K562 (cell line): ENCODE results near the gene FILIP1L. TPM values are rescaled to one million over a fixed set of nuclear protein-coding genes. Genes with fewer than 3 reads are reported as not detected.

ENCODE experiments used
- ATAC-seq: fragments of 200-7000 bp; cut with Tn5 transposase; 3 replicates; pipeline ENCODE4 v1.9.1; 2020; ENCODE audit warnings: moderate library complexity
- BruUV-seq: library from RNA; stranded (reverse); fragments of 400-500 nt; replicated peaks from 2 replicates; lab custom pipeline; 2021; lab: Mats Ljungman, UMichigan
- CTCF ChIA-PET: fragments of 300-600 bp; formaldehyde crosslinking; extraction: SDS; loops from one replicate; lab custom pipeline; 2021; ENCODE audit warnings: low intra/inter-chr PET ratio; lab: Yijun Ruan, JAX
- POLR2A ChIA-PET: fragments of 300-600, 350-650 bp; sonication (Branson Sonifier 250); formaldehyde crosslinking; extraction: SDS; loops from one replicate; lab custom pipeline; 2021; ENCODE audit warnings: antibody characterized with exemption, inconsistent platforms; lab: Yijun Ruan, JAX
- DNase-seq, 4 experiments: peaks; one replicate each; pipeline versions ENCODE4 v3.0.0 to v3.0.0-alpha.2; 2011 to 2018; ENCODE audit warnings: low spot score in 3 of 4, mixed read lengths in 3 of 4; ENCODE audit errors: extremely low read depth in 1 of 4
- FAIRE-seq: peaks from 2 replicates; lab custom pipeline; 2011; peaks lifted over from hg19 to GRCh38; lab: Jason Lieb, UNC
- H2AFZ ChIP-seq: 2 replicates; pipeline ENCODE4 v1.6.0; 2011; ENCODE audit warnings: low read depth, low read length, control low read depth, inconsistent platforms
- H3K27ac ChIP-seq: fragments of 200-600 bp; 3 replicates; pipeline ENCODE4 v1.8.0; 2011; ENCODE audit warnings: low read depth, mild to moderate bottlenecking, control low read depth, inconsistent platforms, low read length, moderate library complexity, mixed read lengths; ENCODE audit errors: extremely low read depth
- H3K27me3 ChIP-seq, 2 experiments: fragments of 300-600 bp in 1 of 2; 2 replicates in 1 of 2; 3 replicates in 1 of 2; pipeline versions ENCODE4 v1.6.0 to v1.8.0; 2011; ENCODE audit warnings: inconsistent platforms in 2 of 2, low read length in 2 of 2, mild to moderate bottlenecking in 1 of 2, mixed read lengths in 1 of 2, moderate library complexity in 1 of 2; ENCODE audit not compliant: control insufficient read depth in 2 of 2, insufficient read depth in 2 of 2
- H3K36me3 ChIP-seq: fragments of 300-600 bp; 3 replicates; pipeline ENCODE4 v1.8.0; 2011; ENCODE audit warnings: mild to moderate bottlenecking, low read length, inconsistent platforms; ENCODE audit not compliant: control insufficient read depth, insufficient read depth
- H3K4me1 ChIP-seq, 2 experiments: fragments of 200-600 bp in 1 of 2; replicated peaks in 1 of 2; 2 replicates in 1 of 2; 3 replicates in 1 of 2; pipeline versions ENCODE4 v1.5.1 to v1.8.0; 2011; ENCODE audit warnings: inconsistent platforms in 2 of 2, low read length in 2 of 2, mild to moderate bottlenecking in 1 of 2, mixed read lengths in 1 of 2, moderate library complexity in 1 of 2; ENCODE audit not compliant: control insufficient read depth in 2 of 2, insufficient read depth in 2 of 2
- H3K4me2 ChIP-seq: 2 replicates; pipeline ENCODE4 v1.6.1; 2011; ENCODE audit warnings: low read length, control low read depth, inconsistent platforms, mixed read lengths; ENCODE audit not compliant: insufficient read depth
- H3K4me3 ChIP-seq: fragments of 200-600 bp; sonication (generic), shearing (Covaris generic); 2 replicates; pipeline ENCODE4 v1.5.1; 2016; ENCODE audit warnings: control low read depth, inconsistent platforms
- H3K79me2 ChIP-seq: fragments of 200-600 bp; 3 replicates; pipeline ENCODE4 v1.8.0; 2011; ENCODE audit warnings: low read length, inconsistent platforms; ENCODE audit not compliant: control insufficient read depth, insufficient read depth
- H3K9ac ChIP-seq, 2 experiments: 2 replicates each; pipeline versions ENCODE4 v1.6.0 to v1.6.1; 2011; ENCODE audit warnings: low read depth in 2 of 2, low read length in 2 of 2, control low read depth in 1 of 2, inconsistent platforms in 1 of 2, mild to moderate bottlenecking in 1 of 2, mixed read lengths in 1 of 2; ENCODE audit not compliant: insufficient read depth in 1 of 2
- H3K9me1 ChIP-seq: one replicate; pipeline ENCODE4 v1.6.0; 2011; ENCODE audit warnings: inconsistent platforms, mild to moderate bottlenecking, low read length, moderate library complexity; ENCODE audit not compliant: control insufficient read depth, insufficient read depth
- H3K9me3 ChIP-seq: replicated peaks from 2 replicates; pipeline ENCODE4 v1.5.1; 2011; ENCODE audit warnings: low read depth, low read length, inconsistent platforms; ENCODE audit not compliant: control insufficient read depth, insufficient read depth
- H4K20me1 ChIP-seq: replicated peaks from 2 replicates; pipeline ENCODE4 v1.6.1; 2011; ENCODE audit warnings: low read length, inconsistent platforms, mixed read lengths; ENCODE audit not compliant: control insufficient read depth, insufficient read depth
- FOXK1 ChIP-seq: sonication (generic); formaldehyde crosslinking; IDR thresholded peaks from 2 replicates; pipeline ENCODE4 v1.8.0; 2022; ENCODE audit warnings: missing genetic modification reagents, mild to moderate bottlenecking, borderline replicate concordance
- RBM17 ChIP-seq: fragments of 200-400 bp; formaldehyde crosslinking; IDR thresholded peaks from 2 replicates; pipeline ENCODE4 v1.6.1; 2017; ENCODE audit warnings: low read depth, mild to moderate bottlenecking, low read length, borderline replicate concordance
- TSHZ1 ChIP-seq: fragments of 250-450 bp; sonication (Bioruptor Pico); IDR thresholded peaks from 2 replicates; pipeline ENCODE4 v1.4.0; 2020; ENCODE audit warnings: mild to moderate bottlenecking, moderate library complexity
- YY1 ChIP-seq, 3 experiments: IDR thresholded peaks; 2 replicates each; pipeline ENCODE4 v1.6.1; 2011; ENCODE audit warnings: low read length in 2 of 3, mild to moderate bottlenecking in 2 of 3, moderate library complexity in 2 of 3, borderline replicate concordance in 1 of 3, control low read depth in 1 of 3, low read depth in 1 of 3; ENCODE audit not compliant: insufficient read depth in 3 of 3, insufficient replicate concordance in 2 of 3, control insufficient read depth in 1 of 3, insufficient read length in 1 of 3; ENCODE audit errors: extremely low read depth in 1 of 3
- ZNF124 ChIP-seq: sonication (generic); formaldehyde crosslinking; IDR thresholded peaks from 2 replicates; pipeline ENCODE4 v1.8.1; 2022; ENCODE audit warnings: missing genetic modification reagents
- ZNF445 ChIP-seq: fragments of 250-450 bp; sonication (Bioruptor Pico); IDR thresholded peaks from 2 replicates; pipeline ENCODE4 v1.4.0; 2020; ENCODE audit warnings: low read depth, mild to moderate bottlenecking, moderate library complexity
- ZNF780A ChIP-seq: fragments of 250-450 bp; sonication (Bioruptor Pico); IDR thresholded peaks from 2 replicates; pipeline ENCODE4 v1.5.0; 2021; ENCODE audit warnings: mild to moderate bottlenecking
- WGBS: fragments of 100-300 bp; shearing (Covaris generic); methylation state at CpG from one replicate; pipeline ENCODE4 v1.1.6; 2016; ENCODE audit warnings: low coverage, mixed read lengths; ENCODE audit not compliant: insufficient coverage; ENCODE audit errors: missing lambda C conversion rate; 5-methylcytosine and 5-hydroxymethylcytosine counted together
- in situ Hi-C: fragments of 300-500 bp; cut with MboI; formaldehyde crosslinking; loops from 4 replicates; pipeline ENCODE4 v1.15.0; 2018; ENCODE audit warnings: inconsistent platforms, mixed read lengths
- intact Hi-C: fragments of 100-400 bp; cut with micrococcal nuclease; formaldehyde crosslinking; loops from 2 replicates; pipeline ENCODE4 v1.14.2; 2022
- polyA plus RNA-seq, 8 experiments: library from polyadenylated mRNA; depleted of rRNA in 4 of 8; stranded (reverse) in 5 of 8; unstranded in 3 of 8; fragments of >200 nt; fragmentation: Nextera tagmentation in 2 of 8; fragmentation: Illumina TruSeq in 1 of 8; extraction: Ambion mirVana in 2 of 8; extraction: Trizol in 1 of 8; gene quantifications; 2 replicates each; pipeline versions ENCODE4 v1.2.1 to v1.2.3, GENCODE V29; 2011 to 2014; ENCODE audit warnings: inconsistent platforms in 1 of 8, missing spikeins in 1 of 8
- total RNA-seq, 7 experiments: library from RNA; depleted of rRNA in 6 of 7; stranded (reverse); fragments of >200 nt in 6 of 7; fragmentation: Illumina TruSeq in 2 of 7; extraction: Trizol in 2 of 7; gene quantifications; 2 replicates each; pipeline versions ENCODE4 v1.2.1 to v1.2.3, GENCODE V29; 2011 to 2021; ENCODE audit warnings: low replicate concordance in 1 of 7

The FILIP1L gene
- total and polyA plus RNA-seq, 9 of the 15 experiments (the other 6 are each of a cell fraction or from before 2014, with no cell fraction given): 0.50 to 2.1 (median 1.1) TPM

GRCh38 chr3:99948467-99949089 is 165.7 kb downstream of the FILIP1L start (continued):
- TF ChIP-seq TSHZ1: no peak

- intact Hi-C loops: no loop called here
- DNase-seq (no peak), ATAC-seq (no peak), FAIRE-seq (no peak)
- in situ Hi-C loops: no loop called here
- Histone ChIP-seq H3K36me3 (no peaks in the 10 kb centered on the region), H3K27ac (no peak overlapping the region), H3K9me1 (no peaks in the 10 kb centered on the region), H3K9me3 (no peaks in the 10 kb centered on the region), H3K4me1 (peaks cover 0 to 5% of the 10 kb centered on the region in 2 experiments; a peak in 2 of 5 replicates), H3K9ac (no peak overlapping the region), H3K79me2 (peaks cover 4% of the 10 kb centered on the region; the same call in 1 of the 3 replicates), H3K4me3 (no peak overlapping the region), H2AFZ (no peak overlapping the region), H3K4me2 (no peak overlapping the region), H4K20me1 (no peaks in the 10 kb centered on the region), H3K27me3 (no peaks in the 10 kb centered on the region)
- BruUV-seq: no TSS peak
- POLR2A ChIA-PET: interaction anchor here (1.3 kb wide), 1 partner anchor 11 kb away, joined by 3 read pairs; no protein-coding TSS in a partner anchor
- TF ChIP-seq ZNF780A (no peak), RBM17 (no peak), ZNF445 (CRISPR knock-in tag) (no peak), ZNF124 (CRISPR knock-in tag) (no peak), YY1 (IDR thresholded peaks at IDR 0.05; ENCODE audit: borderline replicate concordance in 1 of 3, control insufficient read depth in 1 of 3, extremely low read depth in 1 of 3, insufficient read depth in 3 of 3, insufficient read length in 1 of 3, insufficient replicate concordance in 2 of 3, low read depth in 1 of 3, low read length in 2 of 3) (no peak), FOXK1 (CRISPR knock-in tag) (no peak)
- WGBS: 75% methylated on average over 3 of the region's 3 CpGs
- CTCF ChIA-PET: no interaction called here
These were observed 166.9 kb downstream of the FILIP1L start for GRCh38 chr3:99947356-99947755.
